ENCODE data around the gene EXD3.

Gene EXD3

DNA sequence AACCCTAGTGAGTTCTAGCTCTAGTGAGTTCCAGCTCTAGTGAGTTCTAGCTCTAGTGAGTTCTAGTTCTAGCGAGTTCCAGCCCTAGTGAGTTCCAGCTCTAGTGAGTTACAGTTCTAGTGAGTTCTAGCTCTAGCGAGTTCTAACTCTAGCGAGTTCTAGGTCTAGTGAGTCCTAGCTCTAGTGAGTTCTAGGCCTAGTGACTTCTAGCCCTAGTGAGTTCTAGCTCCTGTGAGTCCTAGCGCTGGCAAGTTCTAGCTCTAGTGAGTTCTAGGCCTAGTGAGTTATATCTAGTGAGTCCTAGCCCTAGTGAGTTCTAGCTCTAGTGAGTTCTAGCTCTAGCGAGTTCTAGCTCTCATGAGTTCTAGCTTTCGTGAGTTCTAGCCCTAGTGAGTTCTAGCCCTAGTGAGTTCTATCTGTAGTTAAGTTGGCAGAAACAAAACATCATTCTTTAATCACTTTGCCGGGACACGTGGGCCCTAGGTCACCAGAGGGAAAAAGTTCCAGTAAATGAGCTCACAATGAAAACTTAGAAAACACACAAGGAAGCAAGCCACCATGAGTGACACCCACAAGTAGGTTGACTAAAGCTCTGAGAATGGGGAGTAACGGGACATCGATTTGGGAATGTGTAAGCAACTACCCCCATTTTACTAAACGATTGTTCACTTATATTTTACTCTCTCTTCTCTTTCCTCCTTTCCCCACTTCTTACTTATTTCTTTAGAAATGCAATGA is 47.5 kb downstream of the EXD3 start:
- DNase-seq (ENCODE audit: low read depth in 1 of 2, low spot score in 1 of 2) = no peak
- no peak for TF ChIP-seq JUND (IDR thresholded peaks at IDR 0.05; ENCODE audit: low read depth)
- in situ Hi-C loops (cut with HindIII; ENCODE audit: low pct_unique_long_range_greater_than_20kb, low sequenced_read_pairs) = no loop called here

- no peak for TF ChIP-seq JUND (IDR thresholded peaks at IDR 0.05; ENCODE audit: low read depth)
- DNase-seq (ENCODE audit: low read depth in 1 of 2, low spot score in 1 of 2) = no peak
- in situ Hi-C loops (cut with HindIII; ENCODE audit: low pct_unique_long_range_greater_than_20kb, low sequenced_read_pairs) = no loop called here
Observed at GRCh38 chr9:137374131-137374845, 48.7 kb downstream of the EXD3 start.

DNA sequence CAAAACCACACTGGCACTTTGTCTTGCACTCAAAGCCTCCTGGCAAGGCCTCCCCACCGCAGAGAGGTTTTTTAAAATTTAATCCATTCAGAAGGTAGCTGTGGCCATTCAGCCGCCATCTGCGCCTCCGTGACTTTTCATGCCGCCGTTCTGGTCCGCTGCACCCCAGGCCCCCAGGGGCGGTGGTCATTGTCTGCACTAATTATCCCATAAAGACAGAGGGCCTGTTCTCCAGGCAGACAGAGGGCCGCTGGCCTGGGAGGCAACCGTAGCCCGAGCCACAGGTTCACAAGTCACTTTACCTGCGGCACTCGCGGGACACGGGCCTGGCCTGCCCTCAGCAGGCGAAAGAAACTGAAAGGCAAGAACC is 49.4 kb downstream of the EXD3 start:
- DNase-seq (ENCODE audit: low read depth in 1 of 2, low spot score in 1 of 2) = no peak
- TF ChIP-seq JUND (IDR thresholded peaks at IDR 0.05; ENCODE audit: low read depth) = no peak
- in situ Hi-C loops (cut with HindIII; ENCODE audit: low pct_unique_long_range_greater_than_20kb, low sequenced_read_pairs) = no loop called here

GRCh38 chr9:137372693-137373610 is 50.0 kb downstream of the EXD3 start:
- TF ChIP-seq JUND (IDR thresholded peaks at IDR 0.05; ENCODE audit: low read depth) = no peak
- DNase-seq (ENCODE audit: low read depth in 1 of 2, low spot score in 1 of 2) = no peak
- in situ Hi-C loops (cut with HindIII; ENCODE audit: low pct_unique_long_range_greater_than_20kb, low sequenced_read_pairs) = no loop called here

- in situ Hi-C loops (cut with HindIII; ENCODE audit: low pct_unique_long_range_greater_than_20kb, low sequenced_read_pairs) = no loop called here
- TF ChIP-seq JUND (IDR thresholded peaks at IDR 0.05; ENCODE audit: low read depth) = no peak
- DNase-seq (ENCODE audit: low read depth in 1 of 2, low spot score in 1 of 2) = no peak
Observed at GRCh38 chr9:137371946-137372651, 50.9 kb downstream of the EXD3 start.

- in situ Hi-C loops (cut with HindIII; ENCODE audit: low pct_unique_long_range_greater_than_20kb, low sequenced_read_pairs) = no loop called here
- TF ChIP-seq JUND (IDR thresholded peaks at IDR 0.05; ENCODE audit: low read depth) = no peak
- no peak for DNase-seq (ENCODE audit: low read depth in 1 of 2, low spot score in 1 of 2)
Observed at GRCh38 chr9:137371521-137371941, 51.4 kb downstream of the EXD3 start.

- TF ChIP-seq JUND (IDR thresholded peaks at IDR 0.05; ENCODE audit: low read depth) = no peak
- DNase-seq (ENCODE audit: low read depth in 1 of 2, low spot score in 1 of 2) = no peak
- in situ Hi-C loops (cut with HindIII; ENCODE audit: low pct_unique_long_range_greater_than_20kb, low sequenced_read_pairs) = no loop called here
Observed at GRCh38 chr9:137370865-137371520, 52.0 kb downstream of the EXD3 start.

DNA sequence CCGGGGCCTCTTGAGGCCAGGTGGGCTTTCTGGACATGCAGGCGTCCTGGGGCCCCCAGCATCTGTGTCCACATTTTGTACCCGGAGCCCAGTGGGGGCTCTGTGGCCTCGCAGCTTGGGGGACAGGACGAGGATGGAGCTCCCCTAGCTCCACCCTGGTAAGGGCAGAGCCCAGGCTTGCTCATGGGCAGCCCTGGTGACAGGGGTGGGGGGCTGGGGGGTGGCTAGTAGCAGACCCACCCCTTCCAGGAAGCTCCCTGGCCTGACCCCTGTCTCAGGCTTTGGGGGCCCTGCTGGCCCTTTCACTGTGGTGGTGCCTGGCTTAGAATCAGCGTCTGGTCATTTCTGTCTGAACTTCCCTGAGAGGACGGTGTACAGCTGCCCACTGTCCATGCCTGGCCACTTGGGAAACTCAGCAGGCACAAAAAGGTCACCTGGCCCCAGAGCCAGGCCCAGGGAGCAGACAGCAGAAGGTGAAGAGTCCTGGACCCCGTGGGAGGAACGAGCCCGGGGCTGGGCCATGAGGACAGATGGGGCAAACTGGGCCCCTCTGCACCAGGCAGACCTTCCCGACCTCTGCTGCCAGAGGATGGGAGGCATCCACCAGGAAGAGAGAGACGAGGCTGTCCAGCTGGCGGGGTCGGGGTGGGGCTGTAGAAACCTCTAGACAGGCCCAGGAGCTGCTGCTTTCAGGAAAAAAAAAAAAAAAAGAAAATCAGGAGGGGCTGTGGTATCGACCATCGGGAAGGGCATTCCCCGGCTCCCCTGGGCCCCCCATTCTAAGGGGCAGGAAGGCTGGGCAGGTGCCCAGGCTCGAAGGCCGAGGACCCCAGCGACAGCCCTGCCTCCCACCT is 52.8 kb downstream of the EXD3 start:
- DNase-seq (ENCODE audit: low read depth in 1 of 2, low spot score in 1 of 2) = no peak
- no peak for TF ChIP-seq JUND (IDR thresholded peaks at IDR 0.05; ENCODE audit: low read depth)

DNA sequence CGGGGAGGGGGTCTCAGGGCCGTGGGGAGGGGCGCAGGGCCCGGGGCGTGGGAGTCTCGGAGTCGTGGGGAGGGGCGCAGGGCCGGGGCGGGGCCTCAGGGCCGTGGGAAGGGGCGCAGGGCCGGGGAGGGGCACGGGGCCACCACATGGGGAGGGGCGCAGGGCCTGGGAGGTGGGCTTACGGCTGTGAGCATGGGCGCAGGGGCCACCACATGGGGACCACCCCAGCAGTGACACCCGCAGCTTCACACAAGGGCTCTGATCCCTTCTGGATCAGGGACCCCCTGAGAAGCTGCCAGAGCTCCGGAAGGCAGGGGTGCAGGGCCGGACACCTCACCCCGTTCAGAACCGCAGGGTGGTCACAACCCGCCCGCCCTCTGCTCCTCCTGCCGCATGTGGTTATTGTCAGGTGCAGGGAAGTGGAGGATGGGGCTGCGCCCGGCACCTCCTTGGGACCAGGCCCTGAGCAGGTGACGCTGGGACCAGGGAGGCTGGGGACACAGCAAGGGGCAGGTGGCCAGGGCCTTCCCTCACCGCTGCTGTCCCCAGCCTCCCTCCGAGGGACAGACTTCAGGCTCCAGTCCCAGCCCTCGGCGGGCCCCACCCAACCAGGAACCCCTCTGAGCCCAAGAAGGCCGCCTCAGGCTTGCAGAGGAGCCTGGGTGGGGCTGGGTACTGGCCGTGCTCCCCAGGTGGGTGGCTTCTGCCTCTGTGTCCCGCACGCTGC is 53.7 kb downstream of the EXD3 start:
- in situ Hi-C loops (cut with HindIII; ENCODE audit: low pct_unique_long_range_greater_than_20kb, low sequenced_read_pairs) = no loop called here
- no peak for DNase-seq (ENCODE audit: low read depth in 1 of 2, low spot score in 1 of 2)
- no peak for TF ChIP-seq JUND (IDR thresholded peaks at IDR 0.05; ENCODE audit: low read depth)

More for the DNA sequence above, 52.8 kb downstream of the EXD3 start:
- in situ Hi-C loops (cut with HindIII; ENCODE audit: low pct_unique_long_range_greater_than_20kb, low sequenced_read_pairs) = no loop called here

GRCh38 chr9:137368431-137369035 is 54.4 kb downstream of the EXD3 start:
- no peak for DNase-seq (ENCODE audit: low read depth in 1 of 2, low spot score in 1 of 2)
- in situ Hi-C loops (cut with HindIII; ENCODE audit: low pct_unique_long_range_greater_than_20kb, low sequenced_read_pairs) = no loop called here
- no peak for TF ChIP-seq JUND (IDR thresholded peaks at IDR 0.05; ENCODE audit: low read depth)

Measured in T47D (cell line).